Mononuclear cell (primary cell): Measurements from ENCODE around the gene METTL9. TPM values are rescaled to one million over a fixed set of nuclear protein-coding genes. Genes with fewer than 3 reads are reported as not detected.
A peak's percentile ranks its signal among the peaks of the same experiment; 100 is the strongest.
"Not testable (repeated sequence)": the region's sequence is repeated elsewhere in the genome, so short reads cannot be mapped to it uniquely, and the experiment has no call there.

Experiments used
- H3K27me3 ChIP-seq: 2 replicates; pipeline ENCODE4 v1.6.0; 2011; ENCODE audit warnings: low read length, control low read depth; ENCODE audit not compliant: insufficient read depth
- H3K4me1 ChIP-seq: 2 replicates; pipeline ENCODE4 v1.5.1; 2011; ENCODE audit warnings: mild to moderate bottlenecking, low read length, control low read depth; ENCODE audit not compliant: insufficient read depth
- H3K4me3 ChIP-seq: 2 replicates; pipeline ENCODE4 v1.5.1; 2011; ENCODE audit warnings: mild to moderate bottlenecking, low read length, moderate library complexity
- H3K9me3 ChIP-seq: 2 replicates; pipeline ENCODE4 v1.5.1; 2011; ENCODE audit warnings: low read depth, mild to moderate bottlenecking, control low read depth, low read length
- total RNA-seq: library from RNA; depleted of rRNA; stranded (reverse); fragments of >200 nt; gene quantifications from one replicate; pipeline ENCODE4 v1.2.3, GENCODE V29; 2012

METTL9 gene
- total RNA-seq, 1 donor = 312 TPM

DNA sequence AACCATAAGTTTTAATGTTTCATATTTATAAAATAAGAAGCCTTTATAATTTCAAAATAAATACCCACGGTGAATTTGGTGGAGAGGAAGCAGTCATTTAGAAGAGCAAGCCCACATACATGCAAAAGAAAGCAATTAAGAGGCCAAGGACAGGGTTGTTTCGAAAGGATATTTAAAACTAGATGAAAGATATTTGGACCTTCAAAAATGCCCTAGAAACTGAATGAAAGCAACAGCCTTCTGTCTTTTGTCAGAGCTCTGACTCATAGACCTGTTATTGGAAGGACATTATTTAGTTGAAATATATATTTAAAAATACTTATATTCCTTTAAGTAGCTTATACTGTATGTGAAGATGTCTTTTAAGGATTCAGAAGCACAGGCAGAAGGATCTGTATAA, 8.6 kb upstream of the METTL9 start:
- H3K27me3 ChIP-seq = no peaks in the 10 kb centered on the region
- H3K4me3 ChIP-seq = no peak overlapping the region
- peaks cover 67% of the 10 kb centered on the region for H3K4me1 ChIP-seq
- no peaks in the 10 kb centered on the region for H3K9me3 ChIP-seq

DNA sequence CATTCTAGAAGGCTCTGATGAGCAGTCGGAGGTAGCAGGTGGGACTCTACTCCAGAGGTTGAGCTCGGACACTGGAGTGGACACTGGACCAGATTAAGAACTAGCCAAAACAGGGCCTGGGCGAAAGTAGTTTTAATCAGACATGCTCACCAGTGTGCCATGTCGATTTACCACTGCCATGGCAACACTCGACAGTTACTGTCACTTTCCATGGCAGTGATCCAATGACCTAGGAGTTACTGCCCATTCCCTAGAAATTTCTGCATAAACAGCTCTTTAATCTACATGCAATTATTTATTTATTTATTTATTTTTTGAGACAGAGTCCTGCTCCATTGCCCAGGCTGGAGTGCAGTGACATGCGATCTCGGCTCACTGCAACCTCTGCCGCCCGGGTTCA, 7.2 kb upstream of the METTL9 start:
- no peak overlapping the region for H3K4me3 ChIP-seq
- H3K27me3 ChIP-seq = no peaks in the 10 kb centered on the region
- peaks cover 69% of the 10 kb centered on the region for H3K4me1 ChIP-seq
- H3K9me3 ChIP-seq = no peaks in the 10 kb centered on the region

DNA sequence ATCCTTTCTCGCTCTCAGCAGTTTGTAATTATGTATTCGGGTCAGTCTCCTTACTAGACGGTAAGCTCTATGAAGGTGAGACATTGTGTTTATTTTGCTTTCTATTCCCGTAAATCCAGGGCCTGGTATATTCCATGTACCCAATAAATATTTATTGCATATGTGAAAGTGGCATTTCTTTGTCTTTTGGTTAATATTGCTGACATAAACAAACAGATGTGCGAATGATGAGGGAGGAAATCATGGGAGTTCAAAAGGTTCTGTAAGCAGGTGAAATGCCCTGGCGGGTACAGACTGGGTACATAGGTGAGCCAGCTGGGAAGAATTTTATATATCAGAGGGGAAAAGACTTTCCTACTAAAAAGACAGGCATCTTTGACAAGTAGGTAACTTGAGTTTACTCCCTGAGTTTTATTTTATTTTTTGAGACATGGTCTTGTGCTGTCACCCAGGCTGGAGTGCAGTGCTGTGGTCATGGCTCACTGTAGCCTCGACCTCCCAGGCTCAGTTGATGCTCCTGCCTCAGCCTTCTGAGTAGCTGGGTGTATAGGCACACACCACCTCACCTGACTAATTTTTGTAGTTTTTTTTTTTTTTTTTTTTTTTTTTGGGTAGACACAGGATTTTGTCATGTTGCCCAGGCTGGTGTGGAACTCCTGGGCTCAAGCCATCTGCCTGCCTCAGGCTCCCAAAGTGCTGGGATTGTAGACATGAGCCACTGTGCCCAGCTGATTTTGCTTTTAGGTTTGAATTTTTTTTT, 5.7 kb upstream of the METTL9 start:
- Histone ChIP-seq H3K9me3 (no peaks in the 10 kb centered on the region), H3K4me3 (no peak overlapping the region), H3K4me1 (peaks cover 72% of the 10 kb centered on the region), H3K27me3 (no peaks in the 10 kb centered on the region)

GRCh38 chr16:21597561-21598030, 1.8 kb upstream of the METTL9 start:
- Histone ChIP-seq H3K27me3 (no peaks in the 10 kb centered on the region), H3K4me1 (peaks cover 54% of the 10 kb centered on the region), H3K4me3 (no peak overlapping the region), H3K9me3 (no peaks in the 10 kb centered on the region)

- no peaks in the 10 kb centered on the region for H3K27me3 ChIP-seq
- H3K4me1 ChIP-seq = peaks cover 56% of the 10 kb centered on the region
- no peaks in the 10 kb centered on the region for H3K9me3 ChIP-seq
- peak overlapping the region; percentile 88 for H3K4me3 ChIP-seq
These were observed 1.2 kb upstream of the METTL9 start for GRCh38 chr16:21598206-21598605.

- H3K27me3 ChIP-seq = no peaks in the 10 kb centered on the region
- H3K4me1 ChIP-seq = peaks cover 56% of the 10 kb centered on the region
- no peaks in the 10 kb centered on the region for H3K9me3 ChIP-seq
- H3K4me3 ChIP-seq = peak overlapping the region; percentile 88
These were observed 666 bp upstream of the METTL9 start for GRCh38 chr16:21598701-21599121.

- H3K4me3 ChIP-seq = peak overlapping the region; percentile 88
- no peaks in the 10 kb centered on the region for H3K9me3 ChIP-seq
- H3K27me3 ChIP-seq = no peaks in the 10 kb centered on the region
- peaks cover 62% of the 10 kb centered on the region for H3K4me1 ChIP-seq
These were observed 825 bp downstream of the METTL9 start for GRCh38 chr16:21600031-21600773.

- Histone ChIP-seq H3K4me3 (no peak overlapping the region), H3K9me3 (no peaks in the 10 kb centered on the region), H3K4me1 (peaks cover 79% of the 10 kb centered on the region), H3K27me3 (no peaks in the 10 kb centered on the region)
These were observed 3.4 kb downstream of the METTL9 start for GRCh38 chr16:21602785-21603184.

- no peaks in the 10 kb centered on the region for H3K9me3 ChIP-seq
- peaks cover 79% of the 10 kb centered on the region for H3K4me1 ChIP-seq
- H3K27me3 ChIP-seq = no peaks in the 10 kb centered on the region
- peak overlapping the region; percentile 10 for H3K4me3 ChIP-seq
These were observed 4.6 kb downstream of the METTL9 start for GRCh38 chr16:21603928-21604327.

DNA sequence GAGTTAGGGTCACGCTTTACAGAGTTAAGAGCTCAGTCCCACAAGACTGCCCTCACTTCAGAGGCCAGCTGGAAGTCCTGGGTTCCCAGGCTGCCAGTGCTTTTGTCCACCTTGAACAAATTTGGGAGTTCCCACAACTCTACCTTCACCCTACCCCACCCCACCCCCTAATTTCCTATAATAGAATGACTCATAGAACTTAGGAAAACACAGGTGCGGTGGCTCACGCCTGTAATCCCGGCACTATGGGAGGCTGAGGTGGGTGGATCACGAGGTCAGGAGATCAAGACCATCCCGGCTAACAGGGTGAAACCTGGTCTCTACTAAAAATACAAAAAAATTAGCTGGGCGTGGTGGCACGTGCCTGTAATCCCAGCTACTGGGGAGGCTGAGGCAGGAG, 6.5 kb downstream of the METTL9 start:
- not testable (repeated sequence) for H3K27me3 ChIP-seq, H3K4me3 ChIP-seq, H3K9me3 ChIP-seq
- peaks cover 97% of the 10 kb centered on the region for H3K4me1 ChIP-seq

GRCh38 chr16:21608639-21609328, 9.4 kb downstream of the METTL9 start:
- no peak overlapping the region for H3K4me3 ChIP-seq
- peaks cover 98% of the 10 kb centered on the region for H3K4me1 ChIP-seq

GRCh38 chr16:21610006-21610544, 10.7 kb downstream of the METTL9 start:
- H3K9me3 ChIP-seq = no peaks in the 10 kb centered on the region
- H3K4me1 ChIP-seq = peaks cover 95% of the 10 kb centered on the region
- no peaks in the 10 kb centered on the region for H3K27me3 ChIP-seq
- H3K4me3 ChIP-seq = no peak overlapping the region

More at GRCh38 chr16:21608639-21609328, 9.4 kb downstream of the METTL9 start:
- H3K27me3 ChIP-seq = no peaks in the 10 kb centered on the region
- H3K9me3 ChIP-seq = no peaks in the 10 kb centered on the region

DNA sequence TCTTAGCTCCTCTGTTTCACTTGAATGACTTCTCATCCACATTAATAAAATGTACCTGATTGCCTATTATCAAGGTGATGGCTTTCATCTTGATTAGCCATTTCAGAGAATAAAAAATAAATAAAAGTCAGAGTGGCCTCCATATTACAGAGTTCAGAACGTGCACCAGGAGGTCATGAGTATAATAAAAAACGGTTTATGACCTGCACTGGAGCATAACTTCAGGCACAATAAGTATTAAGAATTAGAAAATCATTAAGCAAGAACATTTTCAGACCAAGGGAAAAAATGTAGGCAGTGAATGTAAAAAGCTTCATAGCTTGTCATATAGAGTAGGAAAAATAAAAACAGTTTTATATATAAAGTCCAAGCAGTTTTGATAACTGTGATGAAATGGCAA, 11.4 kb downstream of the METTL9 start:
- Histone ChIP-seq H3K27me3 (no peaks in the 10 kb centered on the region), H3K9me3 (no peaks in the 10 kb centered on the region), H3K4me1 (peaks cover 95% of the 10 kb centered on the region), H3K4me3 (no peak overlapping the region)

- no peak overlapping the region for H3K4me3 ChIP-seq
- H3K4me1 ChIP-seq = peaks cover 95% of the 10 kb centered on the region
- no peaks in the 10 kb centered on the region for H3K27me3 ChIP-seq
- no peaks in the 10 kb centered on the region for H3K9me3 ChIP-seq
These were observed 11.8 kb downstream of the METTL9 start for GRCh38 chr16:21611198-21611555.
